GM12872 (cell line): ENCODE results near the gene KCNG3.

Experiments used
- TF ChIP-seq, protein P1 (sequence below): IDR thresholded peaks from 3 replicates; pipeline ENCODE4 v1.5.1; 2011; ENCODE audit warnings: low read depth, mild to moderate bottlenecking, low read length, moderate library complexity; ENCODE audit not compliant: insufficient read depth

Gene KCNG3

DNA sequence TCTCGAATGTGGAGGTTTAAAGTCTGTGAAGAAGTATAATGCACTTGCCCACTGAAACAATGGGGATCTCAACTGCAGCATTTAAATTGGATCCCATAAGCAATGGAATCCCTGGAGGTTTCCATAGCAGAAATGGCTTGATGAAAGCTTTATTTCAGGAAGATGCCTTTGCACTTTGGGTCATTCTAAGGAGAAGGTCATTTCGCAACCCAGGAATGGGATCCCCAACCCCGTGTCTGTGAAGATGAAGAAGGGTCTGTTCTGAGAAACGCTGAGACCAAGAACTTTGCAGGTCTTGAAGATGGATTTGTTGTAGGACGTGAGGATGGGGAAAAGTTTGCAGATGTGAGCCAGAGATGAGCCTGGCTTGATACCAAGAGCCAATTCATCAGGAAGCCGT, 1.8 kb upstream of the KCNG3 start:
- TF ChIP-seq, protein P1, sequence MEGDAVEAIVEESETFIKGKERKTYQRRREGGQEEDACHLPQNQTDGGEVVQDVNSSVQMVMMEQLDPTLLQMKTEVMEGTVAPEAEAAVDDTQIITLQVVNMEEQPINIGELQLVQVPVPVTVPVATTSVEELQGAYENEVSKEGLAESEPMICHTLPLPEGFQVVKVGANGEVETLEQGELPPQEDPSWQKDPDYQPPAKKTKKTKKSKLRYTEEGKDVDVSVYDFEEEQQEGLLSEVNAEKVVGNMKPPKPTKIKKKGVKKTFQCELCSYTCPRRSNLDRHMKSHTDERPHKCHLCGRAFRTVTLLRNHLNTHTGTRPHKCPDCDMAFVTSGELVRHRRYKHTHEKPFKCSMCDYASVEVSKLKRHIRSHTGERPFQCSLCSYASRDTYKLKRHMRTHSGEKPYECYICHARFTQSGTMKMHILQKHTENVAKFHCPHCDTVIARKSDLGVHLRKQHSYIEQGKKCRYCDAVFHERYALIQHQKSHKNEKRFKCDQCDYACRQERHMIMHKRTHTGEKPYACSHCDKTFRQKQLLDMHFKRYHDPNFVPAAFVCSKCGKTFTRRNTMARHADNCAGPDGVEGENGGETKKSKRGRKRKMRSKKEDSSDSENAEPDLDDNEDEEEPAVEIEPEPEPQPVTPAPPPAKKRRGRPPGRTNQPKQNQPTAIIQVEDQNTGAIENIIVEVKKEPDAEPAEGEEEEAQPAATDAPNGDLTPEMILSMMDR: no peak

- TF ChIP-seq, protein P1: no peak
These were observed 1.4 kb upstream of the KCNG3 start for GRCh38 chr2:42495234-42495581.

GRCh38 chr2:42494355-42495233, 812 bp upstream of the KCNG3 start:
- TF ChIP-seq, protein P1: peak; percentile 89

- TF ChIP-seq, protein P1: no peak
These were observed 903 bp downstream of the KCNG3 start for GRCh38 chr2:42492691-42493467.

DNA sequence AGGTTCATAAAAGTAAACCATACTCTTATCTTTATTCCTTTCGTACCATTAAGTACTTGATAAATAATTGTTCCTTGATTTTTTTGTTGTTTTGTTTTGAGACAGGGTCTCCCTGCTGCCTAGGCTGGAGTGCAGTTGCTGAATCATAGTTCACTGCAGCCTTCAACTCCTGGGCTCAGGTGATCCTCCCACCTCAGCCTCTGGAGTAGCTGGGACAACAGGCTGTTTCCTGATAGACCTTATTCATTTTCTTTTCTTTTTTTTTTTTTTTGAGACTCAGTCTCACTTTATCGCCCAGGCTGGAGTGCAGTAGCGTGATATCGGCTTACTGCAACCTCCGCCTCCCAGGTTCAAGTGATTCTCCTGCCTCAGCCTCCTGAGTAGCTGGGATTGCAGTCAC, 5.5 kb downstream of the KCNG3 start:
- TF ChIP-seq, protein P1: no peak

- TF ChIP-seq, protein P1: no peak
These were observed 7.5 kb downstream of the KCNG3 start for GRCh38 chr2:42486145-42486906.

DNA sequence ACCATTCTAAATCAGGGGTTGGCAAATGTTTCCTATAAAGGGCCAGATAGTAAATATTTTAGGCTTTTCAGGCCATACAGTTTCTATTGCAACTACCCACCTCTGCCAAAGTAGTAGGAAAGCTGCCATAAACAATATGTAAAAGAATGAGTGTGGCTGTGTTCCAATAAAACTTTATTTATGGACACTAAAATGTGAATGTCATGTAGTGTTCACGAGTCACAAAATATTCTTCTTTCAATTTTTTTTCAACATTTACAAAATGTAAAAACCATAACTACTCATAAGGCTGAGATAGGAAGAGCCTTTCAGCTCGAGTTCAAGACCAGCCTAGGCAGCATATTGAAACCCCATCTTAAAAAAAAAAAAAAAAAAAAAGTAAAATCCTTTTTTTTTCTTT, 13.4 kb downstream of the KCNG3 start:
- TF ChIP-seq, protein P1: no peak
